GM23338 (cell line): ENCODE measurements around the gene ANKRD65. TPM values are rescaled to one million over a fixed set of nuclear protein-coding genes. Genes with fewer than 3 reads are reported as not detected.

Source experiments
- ATAC-seq: fragments of 200-7000 bp; cut with Tn5 transposase; 3 replicates; pipeline ENCODE4 v1.9.1; 2020
- DNase-seq: peaks from one replicate; pipeline ENCODE4 v3.0.0-alpha.2; 2015; ENCODE audit warnings: low spot score
- H2AFZ ChIP-seq: fragments of 200-600 bp; sonication (generic); 2 replicates; pipeline ENCODE4 v1.8.0; 2016; ENCODE audit warnings: antibody characterized with exemption, mild to moderate bottlenecking, moderate library complexity
- H3F3A ChIP-seq: fragments of 200-600 bp; sonication (generic); replicated peaks from 2 replicates; pipeline ENCODE4 v1.8.0; 2017; ENCODE audit warnings: antibody characterized with exemption, mixed run types, low read depth
- H3K27ac ChIP-seq: fragments of 200-600 bp; sonication (generic); 2 replicates; pipeline ENCODE4 v1.6.1; 2016; ENCODE audit warnings: low read depth
- H3K27me3 ChIP-seq: fragments of 200-600 bp; sonication (generic); 2 replicates; pipeline ENCODE4 v1.8.0; 2016; ENCODE audit warnings: mild to moderate bottlenecking, mixed run types, moderate library complexity; ENCODE audit not compliant: insufficient read depth
- H3K36me3 ChIP-seq: fragments of 200-600 bp; sonication (generic); 2 replicates; pipeline ENCODE4 v1.8.0; 2016; ENCODE audit warnings: mild to moderate bottlenecking; ENCODE audit not compliant: insufficient read depth
- H3K4me1 ChIP-seq: fragments of 200-600 bp; sonication (generic); 2 replicates; pipeline ENCODE4 v1.8.0; 2016; ENCODE audit warnings: mild to moderate bottlenecking, moderate library complexity; ENCODE audit not compliant: insufficient read depth
- H3K4me2 ChIP-seq: fragments of 200-600 bp; sonication (generic); 2 replicates; pipeline ENCODE4 v1.7.1; 2017; ENCODE audit warnings: mixed run types
- H3K4me3 ChIP-seq: fragments of 200-600 bp; sonication (generic); 2 replicates; pipeline ENCODE4 v1.6.1; 2016; ENCODE audit warnings: mixed run types
- H3K79me2 ChIP-seq: fragments of 200-600 bp; sonication (generic); replicated peaks from 2 replicates; pipeline ENCODE4 v1.8.0; 2017; ENCODE audit warnings: mild to moderate bottlenecking; ENCODE audit not compliant: insufficient read depth
- H3K9me2 ChIP-seq: fragments of 200-600 bp; sonication (generic); 2 replicates; pipeline ENCODE4 v1.8.0; 2017; ENCODE audit not compliant: insufficient read depth
- H4K20me1 ChIP-seq: fragments of 200-600 bp; sonication (generic); replicated peaks from 2 replicates; pipeline ENCODE4 v1.8.0; 2017; ENCODE audit warnings: mild to moderate bottlenecking; ENCODE audit not compliant: insufficient read depth
- H3K27ac Mint-ChIP-seq: 2 replicates; pipeline ENCODE4 v1.8.0; 2020; ENCODE audit warnings: inconsistent platforms, mild to moderate bottlenecking, moderate library complexity, mixed read lengths
- H3K27me3 Mint-ChIP-seq: 3 replicates; pipeline ENCODE4 v1.8.0; 2022; ENCODE audit warnings: low read depth, mild to moderate bottlenecking, moderate library complexity, mixed read lengths, inconsistent platforms; ENCODE audit not compliant: insufficient read depth, poor library complexity
- H3K36me3 Mint-ChIP-seq: 3 replicates; pipeline ENCODE4 v1.8.0; 2021; ENCODE audit warnings: low read depth, mild to moderate bottlenecking, inconsistent platforms, moderate library complexity, mixed read lengths
- H3K4me1 Mint-ChIP-seq: 3 replicates; pipeline ENCODE4 v1.8.0; 2020; ENCODE audit warnings: mild to moderate bottlenecking, inconsistent platforms, mixed read lengths
- H3K4me3 Mint-ChIP-seq: 3 replicates; pipeline ENCODE4 v1.8.0; 2021; ENCODE audit warnings: moderate library complexity, mild to moderate bottlenecking, inconsistent platforms, mixed read lengths
- H3K9me3 Mint-ChIP-seq: 3 replicates; pipeline ENCODE4 v1.8.0; 2020; ENCODE audit warnings: moderate library complexity, mild to moderate bottlenecking, inconsistent platforms, mixed read lengths
- CREB1 ChIP-seq: fragments of 250-450 bp; sonication (Bioruptor Pico); IDR thresholded peaks from 2 replicates; pipeline ENCODE4 v1.5.0; 2020; ENCODE audit warnings: low read depth, mild to moderate bottlenecking, moderate library complexity
- EZH2 ChIP-seq: fragments of 200-600 bp; sonication (generic); IDR thresholded peaks from one replicate; pipeline ENCODE4 v1.8.0; 2017; ENCODE audit warnings: antibody characterized with exemption, mild to moderate bottlenecking, low read depth; ENCODE audit not compliant: unreplicated experiment
- EZH2phosphoT487 ChIP-seq: fragments of 200-600 bp; sonication (generic); IDR thresholded peaks from one replicate; pipeline ENCODE4 v1.8.1; 2018; ENCODE audit warnings: antibody characterized with exemption; ENCODE audit not compliant: unreplicated experiment
- JUNB ChIP-seq: IDR thresholded peaks from one replicate; pipeline ENCODE4 v1.6.1; 2016; ENCODE audit warnings: antibody characterized with exemption; ENCODE audit not compliant: unreplicated experiment
- NANOG ChIP-seq: IDR thresholded peaks from 2 replicates; pipeline ENCODE4 v1.6.1; 2016; ENCODE audit warnings: antibody characterized with exemption, borderline replicate concordance
- ZNF114 ChIP-seq: fragments of 250-450 bp; sonication (Bioruptor Pico); IDR thresholded peaks from 2 replicates; pipeline ENCODE4 v1.5.0; 2020; ENCODE audit warnings: mild to moderate bottlenecking, moderate library complexity
- ZNF331 ChIP-seq: fragments of 250-450 bp; sonication (Bioruptor Pico); IDR thresholded peaks from 2 replicates; pipeline ENCODE4 v1.5.0; 2020; ENCODE audit warnings: low read depth, mild to moderate bottlenecking, moderate library complexity
- polyA plus RNA-seq: library from polyadenylated mRNA; unstranded; fragments of >200 nt; fragmentation: Nextera tagmentation; extraction: Ambion mirVana; gene quantifications from 2 replicates; pipeline ENCODE4 v1.2.1, GENCODE V29; 2016
- total RNA-seq: library from RNA; depleted of rRNA; stranded (reverse); fragments of >200 nt; shearing (Covaris generic); gene quantifications from 2 replicates; pipeline ENCODE4 v1.2.3, GENCODE V29; 2014
- TF ChIP-seq, protein P1 (sequence below): IDR thresholded peaks from 2 replicates; pipeline ENCODE4 v1.6.1; 2016; ENCODE audit warnings: antibody characterized with exemption
- TF ChIP-seq, protein P2 (sequence below): IDR thresholded peaks from one replicate; pipeline ENCODE4 v1.6.1; 2018; ENCODE audit warnings: antibody characterized with exemption; ENCODE audit not compliant: unreplicated experiment

ANKRD65 gene
- total and polyA plus RNA-seq, 2 experiments from 2014 or later, result 1.6 to 1.7 TPM

GRCh38 chr1:1420654-1421141 is 378 bp downstream of the ANKRD65 start (continued):
- TF ChIP-seq, protein P1, sequence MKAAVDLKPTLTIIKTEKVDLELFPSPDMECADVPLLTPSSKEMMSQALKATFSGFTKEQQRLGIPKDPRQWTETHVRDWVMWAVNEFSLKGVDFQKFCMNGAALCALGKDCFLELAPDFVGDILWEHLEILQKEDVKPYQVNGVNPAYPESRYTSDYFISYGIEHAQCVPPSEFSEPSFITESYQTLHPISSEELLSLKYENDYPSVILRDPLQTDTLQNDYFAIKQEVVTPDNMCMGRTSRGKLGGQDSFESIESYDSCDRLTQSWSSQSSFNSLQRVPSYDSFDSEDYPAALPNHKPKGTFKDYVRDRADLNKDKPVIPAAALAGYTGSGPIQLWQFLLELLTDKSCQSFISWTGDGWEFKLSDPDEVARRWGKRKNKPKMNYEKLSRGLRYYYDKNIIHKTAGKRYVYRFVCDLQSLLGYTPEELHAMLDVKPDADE, result no peak
- no peak for TF ChIP-seq CREB1 (CRISPR knock-in tag)
- TF ChIP-seq ZNF331, result no peak
- TF ChIP-seq NANOG, result no peak
- TF ChIP-seq EZH2, result no peak
- TF ChIP-seq, protein P2, sequence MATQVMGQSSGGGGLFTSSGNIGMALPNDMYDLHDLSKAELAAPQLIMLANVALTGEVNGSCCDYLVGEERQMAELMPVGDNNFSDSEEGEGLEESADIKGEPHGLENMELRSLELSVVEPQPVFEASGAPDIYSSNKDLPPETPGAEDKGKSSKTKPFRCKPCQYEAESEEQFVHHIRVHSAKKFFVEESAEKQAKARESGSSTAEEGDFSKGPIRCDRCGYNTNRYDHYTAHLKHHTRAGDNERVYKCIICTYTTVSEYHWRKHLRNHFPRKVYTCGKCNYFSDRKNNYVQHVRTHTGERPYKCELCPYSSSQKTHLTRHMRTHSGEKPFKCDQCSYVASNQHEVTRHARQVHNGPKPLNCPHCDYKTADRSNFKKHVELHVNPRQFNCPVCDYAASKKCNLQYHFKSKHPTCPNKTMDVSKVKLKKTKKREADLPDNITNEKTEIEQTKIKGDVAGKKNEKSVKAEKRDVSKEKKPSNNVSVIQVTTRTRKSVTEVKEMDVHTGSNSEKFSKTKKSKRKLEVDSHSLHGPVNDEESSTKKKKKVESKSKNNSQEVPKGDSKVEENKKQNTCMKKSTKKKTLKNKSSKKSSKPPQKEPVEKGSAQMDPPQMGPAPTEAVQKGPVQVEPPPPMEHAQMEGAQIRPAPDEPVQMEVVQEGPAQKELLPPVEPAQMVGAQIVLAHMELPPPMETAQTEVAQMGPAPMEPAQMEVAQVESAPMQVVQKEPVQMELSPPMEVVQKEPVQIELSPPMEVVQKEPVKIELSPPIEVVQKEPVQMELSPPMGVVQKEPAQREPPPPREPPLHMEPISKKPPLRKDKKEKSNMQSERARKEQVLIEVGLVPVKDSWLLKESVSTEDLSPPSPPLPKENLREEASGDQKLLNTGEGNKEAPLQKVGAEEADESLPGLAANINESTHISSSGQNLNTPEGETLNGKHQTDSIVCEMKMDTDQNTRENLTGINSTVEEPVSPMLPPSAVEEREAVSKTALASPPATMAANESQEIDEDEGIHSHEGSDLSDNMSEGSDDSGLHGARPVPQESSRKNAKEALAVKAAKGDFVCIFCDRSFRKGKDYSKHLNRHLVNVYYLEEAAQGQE, result no peak

DNA sequence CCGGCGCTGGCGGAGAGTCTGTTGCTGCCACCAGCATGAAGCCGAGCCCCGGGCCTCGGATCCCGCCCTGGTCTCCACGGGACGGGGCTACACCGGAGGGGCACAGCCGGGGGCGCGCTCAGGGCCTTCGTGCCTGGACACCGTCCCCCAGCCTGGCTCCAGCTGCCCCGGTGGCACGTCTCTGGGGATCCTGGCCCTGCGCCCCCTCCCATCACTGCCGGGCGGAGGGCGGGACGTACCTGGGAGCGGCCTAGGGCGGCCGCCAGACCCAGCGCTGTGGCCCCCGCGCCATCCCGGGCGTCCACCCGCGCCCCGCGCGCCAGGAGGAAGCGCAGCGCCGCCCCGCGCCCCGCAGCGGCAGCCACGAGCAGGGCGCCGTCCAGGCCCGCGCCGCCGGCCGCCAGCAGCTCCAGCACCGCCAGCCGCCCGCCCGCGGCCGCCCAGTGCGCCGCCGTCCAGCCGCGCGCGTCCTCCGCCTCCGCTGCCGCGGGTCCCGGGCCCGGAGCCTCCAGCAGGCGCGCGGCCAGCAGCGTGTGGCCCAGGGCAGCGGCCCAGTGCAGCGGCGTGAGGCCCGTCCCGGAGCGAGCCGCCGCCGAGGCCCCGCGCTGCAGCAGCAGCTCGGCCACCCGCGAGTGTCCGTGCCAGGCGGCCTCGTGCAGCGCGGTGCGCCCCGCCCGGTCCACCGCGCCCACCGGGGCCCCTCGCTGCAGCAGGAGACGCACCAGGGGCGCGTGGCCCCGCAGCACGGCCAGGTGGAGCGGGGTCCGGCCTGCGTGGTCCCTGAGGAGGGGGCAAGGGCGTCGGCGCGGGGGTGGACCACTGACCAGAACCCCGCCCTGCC is 1.0 kb downstream of the ANKRD65 start:
- Histone ChIP-seq H3K27me3 (0 out of 2 replicates have a peak, but pooled peaks cover 2% of the 10 kb centered on the region), H3K9me2 (no peaks in the 10 kb centered on the region), H3K27ac (no peak overlapping the region), H3K4me2 (peak overlapping the region; percentile 77), H3F3A (0 out of 2 replicates have a peak, but pooled peaks cover 16% of the 10 kb centered on the region), H2AFZ (peak overlapping the region; percentile 94), H4K20me1 (no peaks in the 10 kb centered on the region), H3K36me3 (no peaks in the 10 kb centered on the region), H3K4me3 (peak overlapping the region; percentile 50; the same call in 1 of the 2 replicates), H3K79me2 (no peaks in the 10 kb centered on the region), H3K4me1 (peaks cover 25% of the 10 kb centered on the region)
- TF ChIP-seq JUNB (no peak), EZH2phosphoT487 (no peak), CREB1 (CRISPR knock-in tag) (no peak), NANOG (no peak), ZNF114 (CRISPR knock-in tag) (no peak)
- TF ChIP-seq, protein P2, result no peak
- peaks cover 27% of the 10 kb centered on the region for H3K4me1 Mint-ChIP-seq
- H3K4me3 Mint-ChIP-seq, result peak overlapping the region; percentile 52; the same call in 2 of the 3 replicates
- ATAC-seq, result peak; percentile 40
- no peaks in the 10 kb centered on the region; the same call in 2 of the 3 replicates for H3K36me3 Mint-ChIP-seq
- peak; percentile 63 for DNase-seq
- no peak overlapping the region for H3K27ac Mint-ChIP-seq
- H3K27me3 Mint-ChIP-seq, result peaks cover 15% of the 10 kb centered on the region
- H3K9me3 Mint-ChIP-seq, result no peaks in the 10 kb centered on the region; the same call in 2 of the 3 replicates
